ENCODE data around the gene FATE1.

FATE1 gene

GRCh38 chrX:151745651-151746050 is 29.8 kb downstream of the FATE1 start:
- no peak for DNase-seq

DNA sequence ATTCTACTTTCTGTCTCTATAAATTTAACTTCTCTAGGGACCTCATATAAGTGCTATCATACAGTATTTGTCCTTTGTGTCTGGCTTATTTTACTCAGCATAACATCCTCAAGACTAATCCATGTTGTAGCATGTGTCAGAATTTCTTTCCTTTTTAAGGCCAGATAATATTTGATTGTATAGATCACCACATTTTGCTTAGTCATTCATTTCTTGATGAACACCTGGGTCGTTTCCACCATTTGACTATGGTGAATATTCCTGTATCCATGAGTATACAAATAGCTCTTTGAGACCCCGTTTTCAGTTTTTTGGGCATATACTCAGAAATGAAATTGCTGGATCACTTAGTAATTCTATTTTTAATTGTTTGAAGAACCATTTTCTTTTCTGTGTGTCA is 30.7 kb downstream of the FATE1 start:
- no peak for DNase-seq

DNA sequence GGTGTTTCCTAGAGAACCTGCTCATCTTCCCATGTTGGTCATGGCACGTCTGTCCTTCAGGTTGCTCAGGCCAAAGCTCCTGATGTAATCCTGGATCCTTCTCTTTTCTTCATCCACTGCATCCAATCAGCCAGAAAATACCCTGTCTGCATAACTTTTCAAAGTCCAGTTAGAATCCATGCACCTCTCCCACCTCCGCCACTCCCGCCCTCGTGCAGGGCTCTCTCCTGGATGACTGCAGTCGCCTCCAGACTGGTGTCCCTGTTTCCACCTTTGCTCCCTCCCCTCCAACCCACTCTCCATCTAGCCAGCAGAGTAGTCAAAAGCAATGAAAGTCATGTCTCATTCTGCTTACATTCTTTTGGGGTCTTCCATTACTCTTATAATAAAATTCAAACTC is 34.7 kb downstream of the FATE1 start:
- no peak for DNase-seq

- no peak for DNase-seq
Measured at GRCh38 chrX:151752847-151753246, 37.0 kb downstream of the FATE1 start.

DNA sequence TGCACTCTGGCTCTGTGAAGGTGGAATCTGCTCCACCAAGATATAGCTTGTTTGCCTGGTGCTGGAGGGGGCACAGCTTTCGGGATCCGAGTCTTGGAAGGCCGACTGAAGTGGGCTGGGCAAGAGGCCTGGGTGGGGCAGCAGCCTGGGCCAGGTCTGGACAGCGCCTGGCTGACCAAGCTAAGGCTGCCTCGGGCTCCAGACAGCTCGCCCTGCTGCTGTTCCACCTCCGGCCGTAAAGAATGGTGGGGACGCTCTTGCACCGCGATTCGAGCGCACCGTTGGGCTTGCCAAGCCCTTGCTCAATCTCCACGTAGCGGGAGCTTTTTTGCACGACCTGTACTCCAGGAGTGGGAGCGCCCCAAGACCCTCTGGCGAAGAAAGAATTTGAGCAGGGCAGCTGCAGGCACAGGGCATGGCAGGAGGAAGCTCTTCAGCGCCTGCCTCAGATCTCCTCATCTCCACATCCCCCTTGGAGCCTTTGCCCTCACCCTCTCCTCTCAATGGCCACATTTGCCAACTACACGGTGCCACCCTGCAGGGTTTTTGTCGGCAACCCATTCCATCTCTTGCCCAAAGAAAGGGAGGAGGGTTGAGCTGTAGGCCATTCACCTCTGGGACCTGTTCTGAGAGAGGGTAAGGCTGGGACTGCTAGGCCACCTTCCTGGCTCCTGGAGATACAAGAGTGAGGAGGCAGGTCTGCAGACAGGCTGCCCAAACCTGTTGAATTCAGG is 37.6 kb downstream of the FATE1 start:
- DNase-seq = no peak

DNA sequence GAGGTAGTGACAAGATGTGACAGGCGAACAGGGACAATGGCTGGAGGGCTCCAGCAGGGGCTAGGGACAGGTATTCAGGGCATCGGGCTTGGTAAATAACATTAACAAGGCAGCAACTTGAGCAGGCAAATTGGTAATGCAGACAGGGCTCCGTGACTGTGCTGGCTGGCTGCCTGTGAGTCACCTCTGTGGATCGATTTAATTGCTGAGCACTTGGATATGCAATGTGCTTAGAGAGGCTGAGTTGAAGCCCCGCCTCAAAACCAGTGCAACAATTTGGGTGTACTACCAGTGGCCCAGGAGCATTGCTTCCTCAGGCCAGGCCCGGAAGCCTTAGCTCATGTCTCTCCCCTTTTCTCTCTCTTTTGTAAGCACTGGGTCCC is 38.2 kb downstream of the FATE1 start:
- no peak for DNase-seq

DNA sequence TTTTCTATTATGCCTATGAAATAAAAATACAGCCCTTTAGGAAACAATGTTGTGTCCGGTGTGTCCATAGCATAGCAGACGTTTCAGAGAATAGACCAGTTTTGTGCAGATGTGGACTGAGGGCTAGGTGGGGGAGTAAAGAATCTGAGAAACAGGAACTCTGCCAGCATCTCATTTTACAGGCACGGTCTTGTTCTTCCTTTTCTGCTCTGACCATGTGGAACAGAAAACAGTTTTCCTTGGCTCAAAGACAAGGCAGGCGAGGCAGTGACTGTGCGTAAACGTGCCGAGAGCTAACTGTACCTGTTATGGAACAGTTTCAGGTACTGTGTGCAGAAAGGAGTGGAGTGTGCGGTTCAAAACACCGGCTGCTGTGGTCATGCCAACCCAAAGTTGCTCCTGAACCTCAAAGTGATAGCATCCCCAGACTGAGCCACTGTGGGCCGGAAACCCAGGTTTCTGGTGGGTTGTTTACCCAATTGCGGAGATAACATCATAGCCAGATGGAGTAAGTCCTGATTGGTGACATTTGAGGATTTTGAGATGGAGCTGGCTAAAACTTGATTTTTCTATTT is 38.9 kb downstream of the FATE1 start:
- DNase-seq = no peak

- DNase-seq = no peak
Measured at GRCh38 chrX:151759041-151759708, 43.3 kb downstream of the FATE1 start.

GRCh38 chrX:151762802-151763201 is 47.0 kb downstream of the FATE1 start:
- DNase-seq = no peak

DNA sequence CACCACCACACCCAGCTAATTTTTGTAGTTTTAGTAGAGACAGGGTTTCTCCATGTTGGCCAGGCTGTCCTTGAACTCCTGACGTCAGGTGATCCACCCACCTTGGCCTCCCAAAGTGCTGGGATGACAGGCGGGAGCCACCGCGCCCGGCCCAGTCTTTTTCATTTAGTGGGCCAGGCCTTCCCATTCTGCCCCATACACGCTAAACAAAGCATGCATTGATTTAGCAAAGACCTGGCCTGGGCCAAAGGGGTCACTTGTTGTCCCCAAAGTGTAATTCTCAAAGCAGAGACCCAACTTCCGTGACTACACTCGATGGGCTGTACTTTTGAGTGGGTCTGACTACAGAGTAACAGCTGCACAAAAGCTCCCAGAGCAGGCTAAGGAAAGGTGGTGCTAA is 47.9 kb downstream of the FATE1 start:
- no peak for DNase-seq

GRCh38 chrX:151765026-151765425 is 49.2 kb downstream of the FATE1 start:
- no peak for DNase-seq

DNA sequence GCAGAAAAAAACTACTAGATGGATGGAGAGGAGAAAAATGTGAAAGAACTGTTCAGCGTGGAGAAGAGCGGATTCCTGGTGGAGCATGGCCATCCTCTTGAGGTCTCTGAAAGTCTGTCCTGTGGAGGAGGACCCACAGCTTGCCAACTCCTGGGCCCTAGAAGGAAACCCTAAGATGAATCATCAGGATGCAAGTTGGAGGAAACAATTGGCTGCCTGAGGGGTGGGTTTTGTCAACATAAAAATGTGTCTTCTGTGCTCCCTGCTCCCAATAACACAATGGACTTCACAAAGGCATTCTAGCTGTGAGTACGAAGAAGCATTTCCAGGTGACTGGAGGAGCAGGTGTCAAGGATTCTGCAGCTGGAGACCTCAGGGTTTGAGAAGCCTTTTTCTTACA is 55.9 kb downstream of the FATE1 start:
- no peak for DNase-seq
